ENCODE results near the gene METAP1. TPM values are rescaled to one million over a fixed set of nuclear protein-coding genes. Genes with fewer than 3 reads are reported as not detected.
A peak's percentile ranks its signal among the peaks of the same experiment; 100 is the strongest.

Gene METAP1
- total RNA-seq, 1 experiment from 2014 or later: 112 TPM

Small RNA genes lying within 50 kb of the gene (microRNA-seq; reads per million reads assigned to microRNA genes)
- 13.3 reads per million, percentile 34 among the genes with 10 or more reads in this experiment for gene MIR3684 (ENCODE audit: borderline number of aligned reads)

Other genes starting within 250 kb of the METAP1 start
- gene EIF4E, start 66.6 kb upstream of the METAP1 start, total RNA-seq (2021; ENCODE audit: unreplicated experiment): 148 TPM
- gene ADH5, start 93.1 kb downstream of the METAP1 start, total RNA-seq (2021; ENCODE audit: unreplicated experiment): 163 TPM
- 0.25 TPM for gene ADH4, start 148.6 kb downstream of the METAP1 start, total RNA-seq (2021; ENCODE audit: unreplicated experiment)
- not detected for gene ADH6, start 223.5 kb downstream of the METAP1 start, total RNA-seq (2021; ENCODE audit: unreplicated experiment)